HEK293 (cell line): ENCODE data around the gene COA1.
"Not testable (repeated sequence)": the region's sequence is repeated elsewhere in the genome, so short reads cannot be mapped to it uniquely, and the experiment has no call there.

ENCODE experiments used
- TCF7L2 ChIP-seq: IDR thresholded peaks from 2 replicates; pipeline ENCODE4 v1.6.1; 2011; ENCODE audit warnings: low read depth, mild to moderate bottlenecking, inconsistent platforms, low read length, moderate library complexity, borderline replicate concordance
- ZNF10 ChIP-seq: fragments of 450-650 bp; formaldehyde crosslinking; IDR thresholded peaks from 2 replicates; pipeline ENCODE4 v1.5.1; 2017; ENCODE audit warnings: missing biosample characterization, missing genetic modification characterization
- ZNF138 ChIP-seq: fragments of 450-650 bp; formaldehyde crosslinking; IDR thresholded peaks from 2 replicates; pipeline ENCODE4 v1.5.1; 2016; ENCODE audit warnings: missing biosample characterization, missing genetic modification characterization, borderline replicate concordance
- ZNF175 ChIP-seq: fragments of 450-650 bp; formaldehyde crosslinking; IDR thresholded peaks from 2 replicates; pipeline ENCODE4 v1.5.1; 2016; ENCODE audit warnings: missing biosample characterization, missing genetic modification characterization
- ZNF202 ChIP-seq: fragments of 450-650 bp; formaldehyde crosslinking; IDR thresholded peaks from 2 replicates; pipeline ENCODE4 v1.5.1; 2016; ENCODE audit warnings: missing biosample characterization, missing genetic modification characterization, borderline replicate concordance
- ZNF274 ChIP-seq, 2 experiments: fragments of 200-500 bp in 1 of 2; fragments of 450-650 bp in 1 of 2; sonication (Bioruptor generic) in 1 of 2; formaldehyde crosslinking in 1 of 2; IDR thresholded peaks; 2 replicates each; pipeline versions ENCODE4 v1.5.1 to v1.6.1; 2014 to 2016; ENCODE audit warnings: borderline replicate concordance in 1 of 2, inconsistent platforms in 1 of 2, low read length in 1 of 2, missing biosample characterization in 1 of 2, missing genetic modification characterization in 1 of 2
- ZNF426 ChIP-seq: fragments of 450-650 bp; formaldehyde crosslinking; IDR thresholded peaks from 2 replicates; pipeline ENCODE4 v1.5.1; 2017; ENCODE audit warnings: missing biosample characterization, missing genetic modification characterization, mild to moderate bottlenecking, inconsistent platforms, moderate library complexity
- ZNF501 ChIP-seq: fragments of 450-650 bp; formaldehyde crosslinking; IDR thresholded peaks from 2 replicates; pipeline ENCODE4 v1.5.1; 2016; ENCODE audit warnings: missing biosample characterization, missing genetic modification characterization
- ZNF626 ChIP-seq: fragments of 450-650 bp; sonication (Bioruptor Pico); formaldehyde crosslinking; IDR thresholded peaks from 2 replicates; pipeline ENCODE4 v1.5.1; 2018; ENCODE audit warnings: missing biosample characterization, missing genetic modification characterization, inconsistent platforms
- ZNF777 ChIP-seq: fragments of 450-650 bp; formaldehyde crosslinking; IDR thresholded peaks from 2 replicates; pipeline ENCODE4 v1.5.1; 2017; ENCODE audit warnings: missing biosample characterization, missing genetic modification characterization, borderline replicate concordance
- TF ChIP-seq, protein P1 (sequence below): fragments of 450-650 bp; formaldehyde crosslinking; IDR thresholded peaks from 2 replicates; pipeline ENCODE4 v1.5.1; 2016; ENCODE audit warnings: missing biosample characterization, missing genetic modification characterization
- TF ChIP-seq, protein P2 (sequence below): fragments of 450-650 bp; formaldehyde crosslinking; IDR thresholded peaks from 2 replicates; pipeline ENCODE4 v1.5.1; 2016; ENCODE audit warnings: missing biosample characterization, missing genetic modification characterization
- TF ChIP-seq, protein P3 (sequence below): fragments of 450-650 bp; formaldehyde crosslinking; IDR thresholded peaks from 2 replicates; pipeline ENCODE4 v1.5.1; 2016; ENCODE audit warnings: missing biosample characterization, missing genetic modification characterization
- TF ChIP-seq, protein P4 (sequence below): fragments of 450-650 bp; formaldehyde crosslinking; IDR thresholded peaks from 2 replicates; pipeline ENCODE4 v1.5.1; 2016; ENCODE audit warnings: missing biosample characterization, missing genetic modification characterization

DNA sequence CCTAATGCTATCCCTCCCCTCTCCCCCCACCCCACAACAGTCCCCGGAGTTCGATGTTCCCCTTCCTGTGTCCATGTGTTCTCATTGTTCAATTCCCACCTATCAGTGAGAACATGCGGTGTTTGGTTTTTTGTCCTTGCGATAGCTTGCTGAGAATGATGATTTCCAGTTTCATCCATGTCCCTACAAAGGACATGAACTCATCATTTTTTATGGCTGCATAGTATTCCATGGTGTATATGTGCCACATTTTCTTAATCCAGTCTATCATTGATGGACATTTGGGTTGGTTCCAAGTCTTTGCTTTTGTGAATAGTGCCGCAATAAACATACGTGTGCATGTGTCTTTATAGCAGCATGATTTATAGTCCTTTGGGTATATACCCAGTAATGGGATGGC lies 43.9 kb upstream of the COA1 start:
- TF ChIP-seq, protein P1, sequence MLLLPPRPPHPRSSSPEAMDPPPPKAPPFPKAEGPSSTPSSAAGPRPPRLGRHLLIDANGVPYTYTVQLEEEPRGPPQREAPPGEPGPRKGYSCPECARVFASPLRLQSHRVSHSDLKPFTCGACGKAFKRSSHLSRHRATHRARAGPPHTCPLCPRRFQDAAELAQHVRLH (tag by site-specific recombination) = not testable (repeated sequence)
- TF ChIP-seq ZNF501 (tag by site-specific recombination); ZNF10 (tag by site-specific recombination); ZNF274 (IDR thresholded peaks at IDR 0.05; ENCODE audit: low read length); ZNF274 (tag by site-specific recombination; IDR thresholded peaks at IDR 0.05; ENCODE audit: borderline replicate concordance); TCF7L2; ZNF202; ZNF626 (tag by site-specific recombination); ZNF175; ZNF138; ZNF777 (tag by site-specific recombination); ZNF426 (tag by site-specific recombination): not testable (repeated sequence)
- TF ChIP-seq, protein P2, sequence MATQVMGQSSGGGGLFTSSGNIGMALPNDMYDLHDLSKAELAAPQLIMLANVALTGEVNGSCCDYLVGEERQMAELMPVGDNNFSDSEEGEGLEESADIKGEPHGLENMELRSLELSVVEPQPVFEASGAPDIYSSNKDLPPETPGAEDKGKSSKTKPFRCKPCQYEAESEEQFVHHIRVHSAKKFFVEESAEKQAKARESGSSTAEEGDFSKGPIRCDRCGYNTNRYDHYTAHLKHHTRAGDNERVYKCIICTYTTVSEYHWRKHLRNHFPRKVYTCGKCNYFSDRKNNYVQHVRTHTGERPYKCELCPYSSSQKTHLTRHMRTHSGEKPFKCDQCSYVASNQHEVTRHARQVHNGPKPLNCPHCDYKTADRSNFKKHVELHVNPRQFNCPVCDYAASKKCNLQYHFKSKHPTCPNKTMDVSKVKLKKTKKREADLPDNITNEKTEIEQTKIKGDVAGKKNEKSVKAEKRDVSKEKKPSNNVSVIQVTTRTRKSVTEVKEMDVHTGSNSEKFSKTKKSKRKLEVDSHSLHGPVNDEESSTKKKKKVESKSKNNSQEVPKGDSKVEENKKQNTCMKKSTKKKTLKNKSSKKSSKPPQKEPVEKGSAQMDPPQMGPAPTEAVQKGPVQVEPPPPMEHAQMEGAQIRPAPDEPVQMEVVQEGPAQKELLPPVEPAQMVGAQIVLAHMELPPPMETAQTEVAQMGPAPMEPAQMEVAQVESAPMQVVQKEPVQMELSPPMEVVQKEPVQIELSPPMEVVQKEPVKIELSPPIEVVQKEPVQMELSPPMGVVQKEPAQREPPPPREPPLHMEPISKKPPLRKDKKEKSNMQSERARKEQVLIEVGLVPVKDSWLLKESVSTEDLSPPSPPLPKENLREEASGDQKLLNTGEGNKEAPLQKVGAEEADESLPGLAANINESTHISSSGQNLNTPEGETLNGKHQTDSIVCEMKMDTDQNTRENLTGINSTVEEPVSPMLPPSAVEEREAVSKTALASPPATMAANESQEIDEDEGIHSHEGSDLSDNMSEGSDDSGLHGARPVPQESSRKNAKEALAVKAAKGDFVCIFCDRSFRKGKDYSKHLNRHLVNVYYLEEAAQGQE (tag by site-specific recombination) = not testable (repeated sequence)
- TF ChIP-seq, protein P3, sequence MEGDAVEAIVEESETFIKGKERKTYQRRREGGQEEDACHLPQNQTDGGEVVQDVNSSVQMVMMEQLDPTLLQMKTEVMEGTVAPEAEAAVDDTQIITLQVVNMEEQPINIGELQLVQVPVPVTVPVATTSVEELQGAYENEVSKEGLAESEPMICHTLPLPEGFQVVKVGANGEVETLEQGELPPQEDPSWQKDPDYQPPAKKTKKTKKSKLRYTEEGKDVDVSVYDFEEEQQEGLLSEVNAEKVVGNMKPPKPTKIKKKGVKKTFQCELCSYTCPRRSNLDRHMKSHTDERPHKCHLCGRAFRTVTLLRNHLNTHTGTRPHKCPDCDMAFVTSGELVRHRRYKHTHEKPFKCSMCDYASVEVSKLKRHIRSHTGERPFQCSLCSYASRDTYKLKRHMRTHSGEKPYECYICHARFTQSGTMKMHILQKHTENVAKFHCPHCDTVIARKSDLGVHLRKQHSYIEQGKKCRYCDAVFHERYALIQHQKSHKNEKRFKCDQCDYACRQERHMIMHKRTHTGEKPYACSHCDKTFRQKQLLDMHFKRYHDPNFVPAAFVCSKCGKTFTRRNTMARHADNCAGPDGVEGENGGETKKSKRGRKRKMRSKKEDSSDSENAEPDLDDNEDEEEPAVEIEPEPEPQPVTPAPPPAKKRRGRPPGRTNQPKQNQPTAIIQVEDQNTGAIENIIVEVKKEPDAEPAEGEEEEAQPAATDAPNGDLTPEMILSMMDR (tag by site-specific recombination) = not testable (repeated sequence)
- TF ChIP-seq, protein P4, sequence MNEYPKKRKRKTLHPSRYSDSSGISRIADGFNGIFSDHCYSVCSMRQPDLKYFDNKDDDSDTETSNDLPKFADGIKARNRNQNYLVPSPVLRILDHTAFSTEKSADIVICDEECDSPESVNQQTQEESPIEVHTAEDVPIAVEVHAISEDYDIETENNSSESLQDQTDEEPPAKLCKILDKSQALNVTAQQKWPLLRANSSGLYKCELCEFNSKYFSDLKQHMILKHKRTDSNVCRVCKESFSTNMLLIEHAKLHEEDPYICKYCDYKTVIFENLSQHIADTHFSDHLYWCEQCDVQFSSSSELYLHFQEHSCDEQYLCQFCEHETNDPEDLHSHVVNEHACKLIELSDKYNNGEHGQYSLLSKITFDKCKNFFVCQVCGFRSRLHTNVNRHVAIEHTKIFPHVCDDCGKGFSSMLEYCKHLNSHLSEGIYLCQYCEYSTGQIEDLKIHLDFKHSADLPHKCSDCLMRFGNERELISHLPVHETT = not testable (repeated sequence)
